Astrocyte (in vitro differentiated cells and primary cell): ENCODE data around the gene HES5. TPM values are rescaled to one million over a fixed set of nuclear protein-coding genes. Genes with fewer than 3 reads are reported as not detected.

Source experiments
- DNase-seq: peaks from one replicate; pipeline ENCODE4 v3.0.0-alpha.2; 2010; ENCODE audit warnings: low read depth
- FAIRE-seq: peaks from 2 replicates; lab custom pipeline; 2011; peaks lifted over from hg19 to GRCh38; lab: Jason Lieb, UNC
- H2AFZ ChIP-seq: 2 replicates; pipeline ENCODE4 v1.6.0; 2012; ENCODE audit warnings: low read depth, low read length, inconsistent platforms
- H3K27ac ChIP-seq: 2 replicates; pipeline ENCODE4 v1.5.1; 2011; ENCODE audit warnings: low read depth, low read length, inconsistent platforms
- H3K27me3 ChIP-seq: 2 replicates; pipeline ENCODE4 v1.6.0; 2011; ENCODE audit warnings: low read length, inconsistent platforms; ENCODE audit not compliant: insufficient read depth
- H3K36me3 ChIP-seq: 2 replicates; pipeline ENCODE4 v1.5.1; 2011; ENCODE audit warnings: low read length, inconsistent platforms; ENCODE audit not compliant: insufficient read depth
- H3K4me1 ChIP-seq: 2 replicates; pipeline ENCODE4 v1.5.1; 2011; ENCODE audit warnings: low read length, inconsistent platforms; ENCODE audit not compliant: insufficient read depth
- H3K4me2 ChIP-seq: 2 replicates; pipeline ENCODE4 v1.6.0; 2012; ENCODE audit warnings: low read length, inconsistent platforms
- H3K4me3 ChIP-seq: 2 replicates; pipeline ENCODE4 v1.5.1; 2011; ENCODE audit warnings: low read depth, mild to moderate bottlenecking, low read length, inconsistent platforms; ENCODE audit not compliant: insufficient read depth
- H3K79me2 ChIP-seq: 2 replicates; pipeline ENCODE4 v1.6.0; 2012; ENCODE audit warnings: mild to moderate bottlenecking, low read length, inconsistent platforms; ENCODE audit not compliant: insufficient read depth
- H3K9ac ChIP-seq: 2 replicates; pipeline ENCODE4 v1.6.0; 2012; ENCODE audit warnings: mild to moderate bottlenecking, low read length, inconsistent platforms
- H3K9me3 ChIP-seq: 2 replicates; pipeline ENCODE4 v1.5.1; 2012; ENCODE audit warnings: low read depth, mild to moderate bottlenecking, low read length, inconsistent platforms; ENCODE audit not compliant: insufficient read depth
- H4K20me1 ChIP-seq: 2 replicates; pipeline ENCODE4 v1.6.0; 2012; ENCODE audit warnings: low read length, inconsistent platforms; ENCODE audit not compliant: insufficient read depth
- H3K27ac Mint-ChIP-seq: one replicate; pipeline ENCODE4 v1.8.0; 2021; ENCODE audit warnings: mild to moderate bottlenecking, mixed read lengths; ENCODE audit not compliant: unreplicated experiment
- H3K27me3 Mint-ChIP-seq: one replicate; pipeline ENCODE4 v1.8.0; 2021; ENCODE audit warnings: low read depth, mixed read lengths; ENCODE audit not compliant: unreplicated experiment
- H3K36me3 Mint-ChIP-seq: one replicate; pipeline ENCODE4 v1.8.0; 2021; ENCODE audit warnings: low read depth, mixed read lengths; ENCODE audit not compliant: unreplicated experiment
- H3K4me1 Mint-ChIP-seq: one replicate; pipeline ENCODE4 v1.8.0; 2021; ENCODE audit warnings: low read depth, mixed read lengths; ENCODE audit not compliant: unreplicated experiment
- H3K4me3 Mint-ChIP-seq: one replicate; pipeline ENCODE4 v1.8.0; 2021; ENCODE audit warnings: mild to moderate bottlenecking, moderate library complexity, mixed read lengths; ENCODE audit not compliant: unreplicated experiment
- H3K9me3 Mint-ChIP-seq: one replicate; pipeline ENCODE4 v1.8.0; 2021; ENCODE audit warnings: mild to moderate bottlenecking, mixed read lengths; ENCODE audit not compliant: unreplicated experiment
- CTCF ChIP-seq: IDR thresholded peaks from 2 replicates; pipeline ENCODE4 v1.5.1; 2011; ENCODE audit warnings: low read depth, mild to moderate bottlenecking, inconsistent platforms, low read length, moderate library complexity; ENCODE audit not compliant: insufficient read depth
- EZH2 ChIP-seq: IDR thresholded peaks from 2 replicates; pipeline ENCODE4 v1.6.1; 2012; ENCODE audit warnings: mild to moderate bottlenecking, low read length, inconsistent platforms; ENCODE audit not compliant: insufficient read depth
- total RNA-seq: library from RNA; stranded (reverse); gene quantifications from 2 replicates; pipeline ENCODE4 v1.2.1, GENCODE V29; 2021

Gene HES5
- total RNA-seq, 1 donor from 2014 or later: not detected

GRCh38 chr1:2501041-2501819 lies 28.8 kb downstream of the HES5 start:
- Histone ChIP-seq H3K36me3 (no peaks in the 10 kb centered on the region), H3K9me3 (no peaks in the 10 kb centered on the region), H2AFZ (no peak overlapping the region), H3K9ac (no peak overlapping the region), H4K20me1 (no peaks in the 10 kb centered on the region), H3K27ac (no peak overlapping the region), H3K4me2 (no peak overlapping the region), H3K79me2 (no peaks in the 10 kb centered on the region), H3K27me3 (no peaks in the 10 kb centered on the region), H3K4me3 (no peak overlapping the region), H3K4me1 (no peaks in the 10 kb centered on the region)
- Mint-ChIP-seq H3K4me1 (no peaks in the 10 kb centered on the region), H3K36me3 (no peaks in the 10 kb centered on the region), H3K4me3 (no peak overlapping the region), H3K27ac (no peak overlapping the region), H3K9me3 (no peaks in the 10 kb centered on the region), H3K27me3 (peaks cover 2% of the 10 kb centered on the region)
- TF ChIP-seq CTCF: no peak
- no peak for TF ChIP-seq EZH2
- FAIRE-seq (no peak), DNase-seq (no peak)

GRCh38 chr1:2499986-2500596 lies 30.0 kb downstream of the HES5 start:
- no peak for FAIRE-seq

More at GRCh38 chr1:2499986-2500596, 30.0 kb downstream of the HES5 start:
- Histone ChIP-seq H4K20me1 (no peaks in the 10 kb centered on the region), H2AFZ (no peak overlapping the region), H3K9ac (no peak overlapping the region), H3K27ac (no peak overlapping the region), H3K4me2 (no peak overlapping the region), H3K27me3 (no peaks in the 10 kb centered on the region), H3K4me1 (no peaks in the 10 kb centered on the region), H3K36me3 (no peaks in the 10 kb centered on the region), H3K4me3 (no peak overlapping the region), H3K9me3 (no peaks in the 10 kb centered on the region), H3K79me2 (no peaks in the 10 kb centered on the region)
- Mint-ChIP-seq H3K36me3 (no peaks in the 10 kb centered on the region), H3K9me3 (no peaks in the 10 kb centered on the region), H3K27ac (no peak overlapping the region), H3K4me3 (no peak overlapping the region), H3K27me3 (peaks cover 2% of the 10 kb centered on the region), H3K4me1 (no peaks in the 10 kb centered on the region)
- no peak for DNase-seq
- TF ChIP-seq CTCF (no peak), EZH2 (no peak)
